Activated gamma-delta T cell (primary cell): ENCODE data around the gene NRIP3.

Experiments
- DNase-seq: peaks from one replicate; lab custom pipeline; 2025; lab: John Stamatoyannopoulos, UW

NRIP3 gene

GRCh38 chr11:8932564-8933180, 71.1 kb downstream of the NRIP3 start, which contains the start of gene C11orf16:
Gene C11orf16 (minus strand): TSS chr11:8932947. CDS start chr11:8932308, 639 bp downstream.
- no peak for DNase-seq
